Stimulated activated CD8-positive, alpha-beta memory T cell treated with anti-CD3 and anti-CD28 coated beads, Interleukin-12 subunit alpha, Interleukin-12 subunit beta, amount 100 ng/mL, for 24 hours (primary cell): ENCODE results near the gene TEX50.
"Not testable (repeated sequence)": the region's sequence is repeated elsewhere in the genome, so short reads cannot be mapped to it uniquely, and the experiment has no call there.

Source experiments
- DNase-seq: peaks from one replicate; pipeline ENCODE4 v3.0.0-alpha.2; 2020; ENCODE audit errors: extremely low read depth

TEX50 gene

GRCh38 chr1:173661763-173662162, 26.6 kb downstream of the TEX50 start:
- DNase-seq, result no peak

GRCh38 chr1:173663159-173663558, 28.0 kb downstream of the TEX50 start:
- DNase-seq, result no peak

GRCh38 chr1:173666646-173667045, 31.5 kb downstream of the TEX50 start:
- DNase-seq, result no peak

- no peak for DNase-seq
Observed at GRCh38 chr1:173669491-173669941, 34.4 kb downstream of the TEX50 start, which contains the start of gene ANKRD45. ANKRD45 (minus strand) TSS chr1:173669851; CDS start chr1:173659418, 10,433 bp downstream.

- not testable (repeated sequence) for DNase-seq
Observed at GRCh38 chr1:173674496-173674895, 39.4 kb downstream of the TEX50 start.

GRCh38 chr1:173680152-173680551, 45.0 kb downstream of the TEX50 start:
- DNase-seq, result not testable (repeated sequence)

- no peak for DNase-seq
Observed at GRCh38 chr1:173682184-173682583, 47.0 kb downstream of the TEX50 start.

GRCh38 chr1:173683838-173684237, 48.7 kb downstream of the TEX50 start:
- not testable (repeated sequence) for DNase-seq

GRCh38 chr1:173685121-173685520, 50.0 kb downstream of the TEX50 start:
- DNase-seq, result not testable (repeated sequence)
